GM06990 (cell line): Measurements from ENCODE around the gene TARP.
A peak's percentile ranks its signal among the peaks of the same experiment; 100 is the strongest.

Source experiments
- DNase-seq: peaks from one replicate; pipeline ENCODE4 v3.0.0-alpha.2; 2011; ENCODE audit not compliant: insufficient read length; ENCODE audit errors: extremely low read depth
- H3K27me3 ChIP-seq: replicated peaks from 2 replicates; pipeline ENCODE4 v1.6.0; 2011; ENCODE audit warnings: low read length; ENCODE audit not compliant: control insufficient read depth, insufficient read depth
- H3K36me3 ChIP-seq: 2 replicates; pipeline ENCODE4 v1.5.1; 2011; ENCODE audit warnings: low read length; ENCODE audit not compliant: control insufficient read depth, insufficient read depth
- H3K4me3 ChIP-seq: replicated peaks from 2 replicates; pipeline ENCODE4 v1.5.1; 2011; ENCODE audit warnings: low read depth, mild to moderate bottlenecking, control low read depth, low read length
- TF ChIP-seq, protein P1 (sequence below): IDR thresholded peaks from 2 replicates; pipeline ENCODE4 v1.5.1; 2011; ENCODE audit warnings: low read length, control low read depth, mild to moderate bottlenecking, inconsistent platforms; ENCODE audit not compliant: insufficient read depth, poor library complexity, severe bottlenecking

TARP gene

DNA sequence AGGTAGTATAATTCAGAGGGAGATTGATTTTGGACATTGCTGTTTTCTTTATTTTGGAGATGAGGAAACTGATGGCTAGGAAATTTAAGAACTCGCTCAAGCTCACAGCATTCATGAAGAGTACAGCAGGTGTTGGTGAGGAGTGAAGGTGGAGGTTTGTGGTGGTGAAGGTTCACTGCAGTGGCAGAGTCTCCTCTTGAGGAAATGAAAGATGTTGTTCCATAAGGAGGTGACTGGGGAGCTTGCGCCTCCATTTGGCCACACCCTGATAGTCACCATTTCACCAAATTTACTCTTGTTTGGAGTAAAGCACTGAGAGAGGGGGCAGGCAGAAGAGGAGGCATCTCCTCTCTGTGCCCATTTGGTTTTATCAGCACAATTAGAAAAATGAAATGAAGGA, 46.4 kb upstream of the TARP start:
- Histone ChIP-seq H3K36me3 (no peaks in the 10 kb centered on the region), H3K4me3 (no peak overlapping the region), H3K27me3 (no peaks in the 10 kb centered on the region)
- TF ChIP-seq, protein P1, sequence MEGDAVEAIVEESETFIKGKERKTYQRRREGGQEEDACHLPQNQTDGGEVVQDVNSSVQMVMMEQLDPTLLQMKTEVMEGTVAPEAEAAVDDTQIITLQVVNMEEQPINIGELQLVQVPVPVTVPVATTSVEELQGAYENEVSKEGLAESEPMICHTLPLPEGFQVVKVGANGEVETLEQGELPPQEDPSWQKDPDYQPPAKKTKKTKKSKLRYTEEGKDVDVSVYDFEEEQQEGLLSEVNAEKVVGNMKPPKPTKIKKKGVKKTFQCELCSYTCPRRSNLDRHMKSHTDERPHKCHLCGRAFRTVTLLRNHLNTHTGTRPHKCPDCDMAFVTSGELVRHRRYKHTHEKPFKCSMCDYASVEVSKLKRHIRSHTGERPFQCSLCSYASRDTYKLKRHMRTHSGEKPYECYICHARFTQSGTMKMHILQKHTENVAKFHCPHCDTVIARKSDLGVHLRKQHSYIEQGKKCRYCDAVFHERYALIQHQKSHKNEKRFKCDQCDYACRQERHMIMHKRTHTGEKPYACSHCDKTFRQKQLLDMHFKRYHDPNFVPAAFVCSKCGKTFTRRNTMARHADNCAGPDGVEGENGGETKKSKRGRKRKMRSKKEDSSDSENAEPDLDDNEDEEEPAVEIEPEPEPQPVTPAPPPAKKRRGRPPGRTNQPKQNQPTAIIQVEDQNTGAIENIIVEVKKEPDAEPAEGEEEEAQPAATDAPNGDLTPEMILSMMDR: no peak
- no peak for DNase-seq

DNA sequence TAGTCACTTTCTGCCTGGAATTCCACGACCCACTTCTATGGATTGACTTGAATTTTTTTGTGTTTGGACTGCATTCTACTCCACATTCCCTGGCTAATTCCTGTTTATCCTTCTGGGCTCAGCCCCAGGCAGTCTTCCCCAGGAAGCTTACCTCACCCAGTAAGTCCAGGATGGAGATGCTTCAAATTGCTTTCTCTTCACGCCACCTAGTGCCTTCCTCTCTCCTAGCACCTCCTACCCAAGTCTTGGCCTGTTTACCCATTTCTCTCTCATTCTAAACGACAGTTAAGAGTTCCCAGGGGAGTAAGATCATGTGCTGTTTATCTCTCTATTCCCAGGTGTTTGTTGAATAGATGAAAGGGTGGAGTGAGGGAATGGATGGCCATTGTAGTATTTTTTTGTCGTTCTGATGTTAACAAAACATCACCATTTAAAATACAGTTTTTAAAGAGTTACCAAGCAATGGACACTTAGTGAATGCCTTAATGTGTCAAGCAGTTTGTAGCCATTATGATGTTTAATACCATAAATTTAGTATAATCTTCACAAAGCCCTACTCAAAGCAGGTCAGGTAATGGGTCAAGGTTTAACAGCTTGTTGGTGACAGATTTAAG, 45.5 kb upstream of the TARP start:
- DNase-seq: no peak
- Histone ChIP-seq H3K36me3 (no peaks in the 10 kb centered on the region), H3K27me3 (no peaks in the 10 kb centered on the region), H3K4me3 (no peak overlapping the region)
- TF ChIP-seq, protein P1: peak; percentile 76

DNA sequence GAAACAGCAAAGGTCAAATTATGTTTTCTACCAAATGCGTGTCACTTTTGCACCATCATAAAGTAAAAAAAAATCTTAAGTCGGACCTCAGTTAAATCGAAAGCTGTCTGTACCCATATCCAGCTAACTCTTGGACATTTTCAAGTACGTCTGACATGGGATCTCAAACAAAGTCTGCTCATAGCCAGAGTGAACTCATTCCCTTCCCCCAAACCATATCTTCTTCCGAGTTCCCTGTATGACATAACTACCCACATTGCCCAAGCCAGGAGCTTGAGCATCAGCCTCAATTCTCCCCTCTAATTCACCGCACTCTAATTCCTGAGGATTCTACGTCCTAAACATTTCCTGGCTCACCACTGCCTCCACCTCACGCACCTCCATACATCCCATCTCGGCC, 44.8 kb upstream of the TARP start:
- H3K36me3 ChIP-seq: no peaks in the 10 kb centered on the region
- TF ChIP-seq, protein P1: no peak
- no peak overlapping the region for H3K4me3 ChIP-seq
- no peak for DNase-seq
- H3K27me3 ChIP-seq: no peaks in the 10 kb centered on the region

DNA sequence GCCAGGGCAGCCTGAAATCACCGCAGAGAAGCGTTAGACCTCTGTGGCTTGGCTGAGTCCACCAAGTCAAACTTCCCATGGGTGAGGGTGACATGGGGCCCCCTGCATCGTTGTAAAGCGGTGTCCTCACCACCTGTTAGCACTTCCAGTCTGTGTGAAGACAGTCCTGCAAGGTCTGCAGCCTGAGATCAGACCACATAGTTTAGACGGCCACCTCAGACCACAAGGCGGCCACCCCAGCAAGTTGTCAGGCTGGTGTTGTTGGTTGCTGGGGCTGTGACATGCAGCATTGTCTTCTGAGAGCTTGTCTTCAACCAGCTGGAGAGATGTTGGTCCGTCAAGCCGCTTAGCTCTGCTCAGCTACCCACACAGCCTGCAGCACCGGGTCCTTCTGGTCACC, 44.1 kb upstream of the TARP start:
- Histone ChIP-seq H3K27me3 (no peaks in the 10 kb centered on the region), H3K36me3 (no peaks in the 10 kb centered on the region), H3K4me3 (no peak overlapping the region)
- no peak for DNase-seq
- TF ChIP-seq, protein P1: no peak

- Histone ChIP-seq H3K27me3 (no peaks in the 10 kb centered on the region), H3K36me3 (no peaks in the 10 kb centered on the region), H3K4me3 (no peak overlapping the region)
- no peak for DNase-seq
- TF ChIP-seq, protein P1: no peak
Measured at GRCh38 chr7:38316733-38317360, 43.4 kb upstream of the TARP start.

DNA sequence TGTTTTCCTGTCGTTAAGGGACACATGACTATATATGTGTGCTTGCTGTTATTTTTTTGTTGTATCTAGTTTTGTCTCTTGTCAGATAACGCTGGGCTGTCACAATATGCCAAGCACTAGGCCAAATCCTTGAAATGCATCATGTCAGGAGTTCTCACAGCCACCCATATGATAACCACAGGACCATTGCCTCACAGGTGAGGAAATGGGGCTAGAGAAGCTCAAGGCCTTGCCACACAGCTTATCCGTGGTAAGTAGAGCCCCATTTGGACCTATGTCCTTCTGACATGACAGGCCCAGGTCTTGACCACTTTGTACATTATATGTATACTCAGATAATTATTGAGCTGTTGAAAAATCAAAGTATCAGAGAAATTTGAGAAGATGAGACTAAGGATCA, 42.0 kb upstream of the TARP start:
- H3K27me3 ChIP-seq: no peaks in the 10 kb centered on the region
- no peak for DNase-seq
- no peak overlapping the region for H3K4me3 ChIP-seq
- TF ChIP-seq, protein P1: no peak
- H3K36me3 ChIP-seq: no peaks in the 10 kb centered on the region
